Tongue (tissue), 2 donors: ENCODE data around the gene TSC22D2. TPM values are rescaled to one million over a fixed set of nuclear protein-coding genes. Genes with fewer than 3 reads are reported as not detected.
A peak's percentile ranks its signal among the peaks of the same experiment; 100 is the strongest.
"Not testable (repeated sequence)": the region's sequence is repeated elsewhere in the genome, so short reads cannot be mapped to it uniquely, and the experiment has no call there.

Source experiments
- DNase-seq: peaks from one replicate; pipeline ENCODE4 v3.0.0-alpha.2; 2015
- total RNA-seq: library from RNA; depleted of rRNA; stranded (reverse); fragments of >200 nt; gene quantifications from one replicate; pipeline ENCODE4 v1.2.3, GENCODE V29; 2014

The TSC22D2 gene
- total RNA-seq, 1 donor from 2014 or later: 29.2 TPM

- no peak for DNase-seq
Measured at GRCh38 chr3:150449169-150449721, 41.1 kb downstream of the TSC22D2 start.

- DNase-seq: no peak
Measured at GRCh38 chr3:150450916-150451315, 42.8 kb downstream of the TSC22D2 start.

- no peak for DNase-seq
Measured at GRCh38 chr3:150451329-150452048, 43.4 kb downstream of the TSC22D2 start.

- no peak for DNase-seq
Measured at GRCh38 chr3:150453353-150453752, 45.3 kb downstream of the TSC22D2 start.

- no peak for DNase-seq
Measured at GRCh38 chr3:150454085-150454484, 46.0 kb downstream of the TSC22D2 start.

GRCh38 chr3:150454622-150455021 is 46.5 kb downstream of the TSC22D2 start:
- no peak for DNase-seq

- no peak for DNase-seq
Measured at GRCh38 chr3:150455341-150455740, 47.2 kb downstream of the TSC22D2 start.

GRCh38 chr3:150458001-150458400 is 49.9 kb downstream of the TSC22D2 start:
- no peak for DNase-seq

- DNase-seq: no peak
Measured at GRCh38 chr3:150460484-150460883, 52.4 kb downstream of the TSC22D2 start.

GRCh38 chr3:150461399-150461798 is 53.3 kb downstream of the TSC22D2 start:
- DNase-seq: no peak

- no peak for DNase-seq
Measured at GRCh38 chr3:150462108-150462507, 54.0 kb downstream of the TSC22D2 start.

GRCh38 chr3:150464684-150465083 is 56.6 kb downstream of the TSC22D2 start:
- no peak for DNase-seq

- DNase-seq: no peak
Measured at GRCh38 chr3:150467381-150467780, 59.3 kb downstream of the TSC22D2 start.

- DNase-seq: peak; percentile 81
Measured at GRCh38 chr3:150469031-150469930, 61.2 kb downstream of the TSC22D2 start.

- DNase-seq: peak; percentile 29
Measured at GRCh38 chr3:150469931-150470740, 62.0 kb downstream of the TSC22D2 start.

GRCh38 chr3:150472421-150472820 is 64.3 kb downstream of the TSC22D2 start:
- DNase-seq: no peak

GRCh38 chr3:150473161-150473560 is 65.1 kb downstream of the TSC22D2 start:
- not testable (repeated sequence) for DNase-seq

GRCh38 chr3:150479370-150479769 is 71.3 kb downstream of the TSC22D2 start:
- DNase-seq: no peak

GRCh38 chr3:150480877-150481276 is 72.8 kb downstream of the TSC22D2 start:
- DNase-seq: no peak

GRCh38 chr3:150483226-150483625 is 75.1 kb downstream of the TSC22D2 start:
- no peak for DNase-seq

GRCh38 chr3:150484410-150484809 is 76.3 kb downstream of the TSC22D2 start:
- no peak for DNase-seq

GRCh38 chr3:150488867-150489266 is 80.8 kb downstream of the TSC22D2 start:
- DNase-seq: no peak
